Liver (tissue), 2 donors: ENCODE data around the gene GPR62.

Experiments
- RXRA ChIP-seq, 2 donors: IDR thresholded peaks; 2 replicates each; pipeline ENCODE4 v1.6.1; 2017 to 2018; ENCODE audit warnings: antibody characterized with exemption in 2 of 2, mild to moderate bottlenecking in 1 of 2
- TF ChIP-seq, protein P1 (sequence below): IDR thresholded peaks from 2 replicates; pipeline ENCODE4 v1.6.1; 2016; ENCODE audit warnings: antibody characterized with exemption
- donor health status: healthy.

DNA sequence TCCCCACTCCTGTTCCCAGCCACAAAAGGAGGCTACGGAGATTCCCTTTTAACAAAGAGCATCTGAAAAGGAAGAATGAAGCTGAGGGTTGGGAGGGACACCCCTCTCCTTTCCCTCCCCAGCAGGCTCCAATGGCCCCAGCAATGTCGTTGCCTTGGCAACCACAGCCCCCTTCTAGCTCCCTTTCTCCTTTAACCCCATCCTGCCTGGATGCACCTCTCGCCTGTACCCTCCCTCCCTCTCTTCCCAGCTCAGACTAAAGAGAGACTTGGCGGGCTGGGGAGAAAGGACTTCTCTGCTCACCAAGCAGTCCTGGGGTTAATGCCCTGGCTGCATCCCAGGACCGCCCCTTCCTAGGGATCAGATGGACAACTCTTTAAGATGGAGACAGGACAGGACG, 47.6 kb downstream of the GPR62 start:
- no peak for TF ChIP-seq RXRA (IDR thresholded peaks at IDR 0.05)
- TF ChIP-seq, protein P1, sequence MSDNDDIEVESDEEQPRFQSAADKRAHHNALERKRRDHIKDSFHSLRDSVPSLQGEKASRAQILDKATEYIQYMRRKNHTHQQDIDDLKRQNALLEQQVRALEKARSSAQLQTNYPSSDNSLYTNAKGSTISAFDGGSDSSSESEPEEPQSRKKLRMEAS = no peak
